Tibial nerve (tissue), 4 donors: ENCODE data around the gene KAT2B. TPM values are rescaled to one million over a fixed set of nuclear protein-coding genes. Genes with fewer than 3 reads are reported as not detected.

ENCODE experiments used
- DNase-seq, 2 donors: peaks; one replicate each; pipeline ENCODE4 v3.0.0-alpha.2; 2019; ENCODE audit warnings: low spot score in 2 of 2
- H3K27ac ChIP-seq, 4 donors: fragments of 200-600 bp; sonication (generic) in 3 of 4; one replicate each; pipeline ENCODE4 v1.5.1; 2017 to 2019; ENCODE audit warnings: mild to moderate bottlenecking in 1 of 4
- H3K27me3 ChIP-seq, 2 donors: fragments of 200-600 bp; sonication (generic) in 1 of 2; one replicate each; pipeline versions ENCODE4 v1.5.1 to v1.6.0; 2017 to 2019
- H3K36me3 ChIP-seq, 3 donors: fragments of 200-600 bp; sonication (generic); one replicate each; pipeline ENCODE4 v1.5.1; 2018 to 2019
- H3K4me1 ChIP-seq, 4 donors: fragments of 200-600 bp; sonication (generic) in 3 of 4; one replicate each; pipeline ENCODE4 v1.5.1; 2017 to 2019
- H3K4me3 ChIP-seq, 4 donors: fragments of 200-600 bp; sonication (generic) in 3 of 4; one replicate each; pipeline ENCODE4 v1.5.1; 2017 to 2019; ENCODE audit warnings: mild to moderate bottlenecking in 1 of 4, moderate library complexity in 1 of 4
- H3K9me3 ChIP-seq, 4 donors: fragments of 200-600 bp; sonication (generic) in 3 of 4; one replicate each; pipeline ENCODE4 v1.5.1; 2017 to 2019
- EP300 ChIP-seq, 2 donors: sonication (generic); formaldehyde crosslinking; IDR thresholded peaks; one replicate each; pipeline ENCODE4 v1.6.1; 2017; ENCODE audit warnings: antibody characterized with exemption in 2 of 2, mild to moderate bottlenecking in 1 of 2
- POLR2A ChIP-seq, 2 donors: fragments of 450-650 bp; IDR thresholded peaks; one replicate each; pipeline ENCODE4 v1.6.1; 2017; ENCODE audit warnings: antibody characterized with exemption in 2 of 2, mild to moderate bottlenecking in 2 of 2, moderate library complexity in 2 of 2
- WGBS, 2 donors: methylation state at CpG; one replicate each; pipeline ENCODE4 v1.1.5; 2018; 5-methylcytosine and 5-hydroxymethylcytosine counted together
- total RNA-seq, 4 donors: library from RNA; depleted of rRNA; stranded (reverse); fragments of >200 nt; gene quantifications; one replicate each; pipeline ENCODE4 v1.1.0, GENCODE V29; 2016
- TF ChIP-seq, protein P1 (sequence below), 5 experiments: fragments of 200-600 bp in 3 of 5; fragments of 450-650 bp in 2 of 5; sonication (generic) in 3 of 5; IDR thresholded peaks; one replicate each; pipeline ENCODE4 v1.5.1; 2016 to 2019; ENCODE audit warnings: antibody characterized with exemption in 5 of 5, mild to moderate bottlenecking in 3 of 5, moderate library complexity in 2 of 5

The KAT2B gene
- total RNA-seq, 4 donors from 2014 or later, result 34.5 to 87.2 (median 60.1) TPM

GRCh38 chr3:20095470-20095869 lies 55.2 kb downstream of the KAT2B start:
- Histone ChIP-seq H3K4me1 (peaks cover 0 to 27% (median 2%) of the 10 kb centered on the region in 4 donors), H3K27me3 (no peaks in the 10 kb centered on the region), H3K36me3 (peaks cover 0 to 32% (median 0%) of the 10 kb centered on the region in 3 donors), H3K27ac (no peak overlapping the region), H3K4me3 (no peak overlapping the region), H3K9me3 (no peaks in the 10 kb centered on the region)
- TF ChIP-seq, protein P1, sequence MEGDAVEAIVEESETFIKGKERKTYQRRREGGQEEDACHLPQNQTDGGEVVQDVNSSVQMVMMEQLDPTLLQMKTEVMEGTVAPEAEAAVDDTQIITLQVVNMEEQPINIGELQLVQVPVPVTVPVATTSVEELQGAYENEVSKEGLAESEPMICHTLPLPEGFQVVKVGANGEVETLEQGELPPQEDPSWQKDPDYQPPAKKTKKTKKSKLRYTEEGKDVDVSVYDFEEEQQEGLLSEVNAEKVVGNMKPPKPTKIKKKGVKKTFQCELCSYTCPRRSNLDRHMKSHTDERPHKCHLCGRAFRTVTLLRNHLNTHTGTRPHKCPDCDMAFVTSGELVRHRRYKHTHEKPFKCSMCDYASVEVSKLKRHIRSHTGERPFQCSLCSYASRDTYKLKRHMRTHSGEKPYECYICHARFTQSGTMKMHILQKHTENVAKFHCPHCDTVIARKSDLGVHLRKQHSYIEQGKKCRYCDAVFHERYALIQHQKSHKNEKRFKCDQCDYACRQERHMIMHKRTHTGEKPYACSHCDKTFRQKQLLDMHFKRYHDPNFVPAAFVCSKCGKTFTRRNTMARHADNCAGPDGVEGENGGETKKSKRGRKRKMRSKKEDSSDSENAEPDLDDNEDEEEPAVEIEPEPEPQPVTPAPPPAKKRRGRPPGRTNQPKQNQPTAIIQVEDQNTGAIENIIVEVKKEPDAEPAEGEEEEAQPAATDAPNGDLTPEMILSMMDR (IDR thresholded peaks at IDR 0.05), result no peak
- TF ChIP-seq POLR2A (IDR thresholded peaks at IDR 0.05) (no peak), EP300 (IDR thresholded peaks at IDR 0.05) (no peak)
- DNase-seq, result no peak
- 92 to 95% methylated on average over 4 of the region's 4 CpGs for WGBS, 2 donors

GRCh38 chr3:20096135-20096685 lies 56.0 kb downstream of the KAT2B start:
- Histone ChIP-seq H3K9me3 (no peaks in the 10 kb centered on the region), H3K27ac (peak overlapping the region in 2 of 4 donors; percentile 1 to 47), H3K4me1 (peaks cover 0 to 34% (median 7%) of the 10 kb centered on the region in 4 donors), H3K4me3 (no peak overlapping the region), H3K27me3 (no peaks in the 10 kb centered on the region), H3K36me3 (peaks cover 0 to 28% (median 0%) of the 10 kb centered on the region in 3 donors)
- TF ChIP-seq EP300 (IDR thresholded peaks at IDR 0.05), result no peak
- TF ChIP-seq, protein P1 (IDR thresholded peaks at IDR 0.05), result no peak
- WGBS, 2 donors, result 80 to 84% methylated on average over 3 of the region's 3 CpGs
- DNase-seq, result no peak

GRCh38 chr3:20097015-20097414 lies 56.8 kb downstream of the KAT2B start:
- no peak overlapping the region for H3K4me3 ChIP-seq
- H3K9me3 ChIP-seq, result no peaks in the 10 kb centered on the region
- no peaks in the 10 kb centered on the region for H3K27me3 ChIP-seq
- H3K27ac ChIP-seq, result peak overlapping the region in 2 of 4 donors; percentile 1 to 47
- H3K4me1 ChIP-seq, result peaks cover 0 to 38% (median 10%) of the 10 kb centered on the region in 4 donors
- no peak for DNase-seq
- 55 to 59% methylated on average over 1 of the region's 1 CpG for WGBS, 2 donors
- no peak for TF ChIP-seq EP300 (IDR thresholded peaks at IDR 0.05)
- TF ChIP-seq POLR2A (IDR thresholded peaks at IDR 0.05), result no peak
- TF ChIP-seq, protein P1 (IDR thresholded peaks at IDR 0.05), result no peak
- H3K36me3 ChIP-seq, result peaks cover 0 to 28% (median 0%) of the 10 kb centered on the region in 3 donors

- 47 to 59% methylated on average over 6 of the region's 6 CpGs for WGBS, 2 donors
- TF ChIP-seq EP300 (IDR thresholded peaks at IDR 0.05) (no peak), POLR2A (IDR thresholded peaks at IDR 0.05) (no peak)
- TF ChIP-seq, protein P1 (IDR thresholded peaks at IDR 0.05), result no peak
- Histone ChIP-seq H3K4me1 (peaks cover 0 to 38% (median 10%) of the 10 kb centered on the region in 4 donors), H3K27me3 (no peaks in the 10 kb centered on the region), H3K9me3 (no peaks in the 10 kb centered on the region), H3K4me3 (no peak overlapping the region), H3K36me3 (peaks cover 0 to 28% (median 0%) of the 10 kb centered on the region in 3 donors), H3K27ac (peak overlapping the region; percentile 20 to 78 (median 63))
- DNase-seq, result no peak
Observed at GRCh38 chr3:20099060-20099459, 58.8 kb downstream of the KAT2B start.

- no peak for DNase-seq
- H3K4me1 ChIP-seq, result peaks cover 0 to 38% (median 10%) of the 10 kb centered on the region in 4 donors
- H3K27me3 ChIP-seq, result no peaks in the 10 kb centered on the region
- no peak overlapping the region for H3K4me3 ChIP-seq
- no peak for TF ChIP-seq POLR2A (IDR thresholded peaks at IDR 0.05)
- TF ChIP-seq, protein P1 (IDR thresholded peaks at IDR 0.05), result no peak
- TF ChIP-seq EP300 (IDR thresholded peaks at IDR 0.05), result peak in 1 of 2 donors; percentile 33
- no peaks in the 10 kb centered on the region for H3K9me3 ChIP-seq
- peak overlapping the region; percentile 17 to 78 (median 63) for H3K27ac ChIP-seq
- H3K36me3 ChIP-seq, result peaks cover 0 to 21% (median 0%) of the 10 kb centered on the region in 3 donors
- WGBS, 2 donors, result 20 to 38% methylated on average over 1 of the region's 1 CpG
Observed at GRCh38 chr3:20100151-20100550, 59.9 kb downstream of the KAT2B start.
